IMR-90 (cell line): ENCODE data around the gene FRMD4B. TPM values are rescaled to one million over a fixed set of nuclear protein-coding genes. Genes with fewer than 3 reads are reported as not detected.

ENCODE experiments used
- ATAC-seq: fragments of 200-7000 bp; cut with Tn5 transposase; 2 replicates; pipeline ENCODE4 v1.9.1; 2020; ENCODE audit warnings: low read depth, mild to moderate bottlenecking, moderate library complexity
- BruUV-seq: library from RNA; stranded (reverse); fragments of 400-500 nt; replicated peaks from 2 replicates; lab custom pipeline; 2021; lab: Mats Ljungman, UMichigan
- CTCF ChIA-PET: fragments of 300-600 bp; formaldehyde crosslinking; extraction: SDS; loops from one replicate; lab custom pipeline; 2021; ENCODE audit warnings: antibody characterized with exemption; lab: Yijun Ruan, JAX
- POLR2A ChIA-PET: fragments of 300-600 bp; sonication (Branson Sonifier 250); formaldehyde crosslinking; loops from one replicate; lab custom pipeline; 2022; ENCODE audit warnings: antibody characterized with exemption; ENCODE audit not compliant: unreplicated experiment; lab: Charles Lee
- DNase-seq: peaks from one replicate; pipeline ENCODE4 v3.0.0; 2013
- H2AFZ ChIP-seq: replicated peaks from 2 replicates; pipeline ENCODE3; 2013; ENCODE audit warnings: low read length, mild to moderate bottlenecking; ENCODE audit not compliant: poor library complexity
- H2AK5ac ChIP-seq: 2 replicates; pipeline ENCODE4 v1.6.1; 2013; ENCODE audit warnings: low read depth, low read length, inconsistent platforms
- H2AK9ac ChIP-seq: replicated peaks from 2 replicates; pipeline ENCODE3; 2013; ENCODE audit warnings: mild to moderate bottlenecking, low read depth, low read length, moderate library complexity; ENCODE audit not compliant: poor library complexity
- H2BK120ac ChIP-seq: 2 replicates; pipeline ENCODE4 v1.6.1; 2013; ENCODE audit warnings: low read depth, low read length, inconsistent platforms
- H2BK15ac ChIP-seq: 3 replicates; pipeline ENCODE4 v1.6.1; 2013; ENCODE audit warnings: low read depth, low read length, inconsistent platforms
- H2BK20ac ChIP-seq: 2 replicates; pipeline ENCODE4 v1.6.1; 2013; ENCODE audit warnings: low read depth, mild to moderate bottlenecking, inconsistent platforms, low read length, moderate library complexity
- H2BK5ac ChIP-seq: 2 replicates; pipeline ENCODE4 v1.6.1; 2013; ENCODE audit warnings: mild to moderate bottlenecking, low read depth, low read length, inconsistent platforms; ENCODE audit not compliant: poor library complexity, severe bottlenecking
- H3K14ac ChIP-seq: replicated peaks from 2 replicates; pipeline ENCODE4 v1.6.1; 2013; ENCODE audit warnings: low read depth, low read length, inconsistent platforms
- H3K18ac ChIP-seq: 2 replicates; pipeline ENCODE4 v1.6.1; 2013; ENCODE audit warnings: low read depth, low read length, control low read depth
- H3K23ac ChIP-seq: 2 replicates; pipeline ENCODE4 v1.6.1; 2013; ENCODE audit warnings: low read depth, low read length, inconsistent platforms
- H3K27ac ChIP-seq: 2 replicates; pipeline ENCODE4 v1.5.1; 2013; ENCODE audit warnings: mild to moderate bottlenecking, control low read depth, low read length; ENCODE audit not compliant: insufficient read depth
- H3K27me3 ChIP-seq: 2 replicates; pipeline ENCODE4 v1.6.1; 2013; ENCODE audit warnings: low read length; ENCODE audit not compliant: control insufficient read depth, insufficient read depth
- H3K36me3 ChIP-seq: 2 replicates; pipeline ENCODE4 v1.6.1; 2013; ENCODE audit warnings: low read length, mixed read lengths; ENCODE audit not compliant: control insufficient read depth, insufficient read depth
- H3K4ac ChIP-seq: 2 replicates; pipeline ENCODE4 v1.6.1; 2013; ENCODE audit warnings: low read depth, low read length, inconsistent platforms
- H3K4me1 ChIP-seq: 2 replicates; pipeline ENCODE4 v1.6.1; 2013; ENCODE audit warnings: low read length, mixed read lengths; ENCODE audit not compliant: control insufficient read depth, insufficient read depth
- H3K4me2 ChIP-seq: 2 replicates; pipeline ENCODE4 v1.6.1; 2013; ENCODE audit warnings: low read depth, mild to moderate bottlenecking, control low read depth, low read length, moderate library complexity
- H3K4me3 ChIP-seq: 2 replicates; pipeline ENCODE4 v1.5.1; 2013; ENCODE audit warnings: low read depth, mild to moderate bottlenecking, control low read depth, low read length, moderate library complexity; ENCODE audit not compliant: insufficient read depth
- H3K56ac ChIP-seq: 2 replicates; pipeline ENCODE4 v1.6.1; 2013; ENCODE audit warnings: low read length, inconsistent platforms; ENCODE audit not compliant: insufficient read depth; ENCODE audit errors: extremely low read depth
- H3K79me1 ChIP-seq, 2 experiments: 2 replicates each; pipeline ENCODE4 v1.6.1; 2013; ENCODE audit warnings: low read length in 2 of 2, inconsistent platforms in 1 of 2, low read depth in 1 of 2
- H3K9ac ChIP-seq: 2 replicates; pipeline ENCODE4 v1.6.1; 2013; ENCODE audit warnings: low read depth, low read length, control low read depth
- H3K9me1 ChIP-seq: 2 replicates; pipeline ENCODE4 v1.6.1; 2013; ENCODE audit warnings: low read length, inconsistent platforms; ENCODE audit not compliant: insufficient read depth
- H3K9me3 ChIP-seq: 2 replicates; pipeline ENCODE4 v1.6.1; 2013; ENCODE audit warnings: low read length; ENCODE audit not compliant: control insufficient read depth, insufficient read depth
- H4K20me1 ChIP-seq: 2 replicates; pipeline ENCODE4 v1.6.1; 2013; ENCODE audit warnings: low read length, inconsistent platforms; ENCODE audit not compliant: insufficient read depth
- H4K5ac ChIP-seq: 2 replicates; pipeline ENCODE4 v1.6.1; 2013; ENCODE audit warnings: mild to moderate bottlenecking, low read depth, low read length, control low read depth
- H4K8ac ChIP-seq, 2 experiments: 2 replicates each; pipeline ENCODE4 v1.6.1; 2013; ENCODE audit warnings: low read depth in 2 of 2, low read length in 2 of 2, control low read depth in 1 of 2, inconsistent platforms in 1 of 2
- H4K91ac ChIP-seq: 2 replicates; pipeline ENCODE4 v1.6.1; 2013; ENCODE audit warnings: low read depth, low read length, inconsistent platforms; ENCODE audit not compliant: insufficient read depth
- BHLHE40 ChIP-seq: fragments of 150-350 bp; IDR thresholded peaks from 2 replicates; pipeline ENCODE4 v1.6.1; 2016; ENCODE audit warnings: mild to moderate bottlenecking, low read depth, low read length
- CTCF ChIP-seq: conservative IDR thresholded peaks from 2 replicates; pipeline ENCODE4 v1.5.1; 2012; ENCODE audit warnings: mild to moderate bottlenecking, low read depth, low read length, improper control_type of control experiment
- ELK1 ChIP-seq: fragments of 150-350 bp; IDR thresholded peaks from 2 replicates; pipeline ENCODE4 v1.6.1; 2016; ENCODE audit warnings: low read depth, mild to moderate bottlenecking, low read length, moderate library complexity, borderline replicate concordance
- FOS ChIP-seq: fragments of 150-350 bp; IDR thresholded peaks from 2 replicates; pipeline ENCODE4 v1.6.1; 2016; ENCODE audit warnings: low read depth, low read length
- MAZ ChIP-seq: IDR thresholded peaks from 2 replicates; pipeline ENCODE4 v1.6.1; 2012; ENCODE audit warnings: low read depth, mild to moderate bottlenecking, low read length, improper control_type of control experiment, moderate library complexity, borderline replicate concordance
- RFX5 ChIP-seq: IDR thresholded peaks from 2 replicates; pipeline ENCODE4 v1.8.0; 2012; ENCODE audit warnings: low read depth, mild to moderate bottlenecking, low read length, moderate library complexity
- WGBS, 2 experiments: methylation state at CpG; one replicate each; pipeline versions ENCODE4 v1.1.5 to v1.1.7; 2013; ENCODE audit warnings: missing lambda C conversion rate in 2 of 2; ENCODE audit not compliant: insufficient read length in 1 of 2; ENCODE audit errors: extremely low coverage in 2 of 2; 5-methylcytosine and 5-hydroxymethylcytosine counted together
- dilution Hi-C: fragments of 300-500 bp; cut with HindIII; formaldehyde crosslinking; loops from one replicate; pipeline ENCODE4 v1.14.3; 2018; ENCODE audit warnings: low sequenced_read_pairs; ENCODE audit not compliant: unreplicated experiment
- in situ Hi-C: fragments of 300-500 bp; cut with MboI; formaldehyde crosslinking; loops from 3 replicates; pipeline ENCODE4 v1.14.3; 2019; ENCODE audit warnings: low sequenced_read_pairs, inconsistent platforms, mixed read lengths
- intact Hi-C: fragments of 100-400 bp; cut with micrococcal nuclease; formaldehyde crosslinking; loops from 2 replicates; pipeline ENCODE4 v1.10.0; 2022
- polyA plus RNA-seq, 3 experiments: library from polyadenylated mRNA; depleted of rRNA; stranded (reverse); fragments of >200 nt; gene quantifications; 2 replicates each; pipeline ENCODE4 v1.2.3, GENCODE V29; 2012; ENCODE audit warnings: low replicate concordance in 1 of 3
- total RNA-seq: library from RNA; depleted of rRNA; stranded (reverse); fragments of >200 nt; gene quantifications from 2 replicates; pipeline ENCODE4 v1.2.3, GENCODE V29; 2012

Gene FRMD4B
- total and polyA plus RNA-seq, 2 of the 4 experiments (the other 2 are of a cell fraction), result 0.14 to 0.36 TPM

- H4K20me1 ChIP-seq, result no peaks in the 10 kb centered on the region
- H4K5ac ChIP-seq, result no peak overlapping the region
- DNase-seq (no peak), ATAC-seq (no peak)
- H3K4me3 ChIP-seq, result no peak overlapping the region
- no peak overlapping the region for H2BK15ac ChIP-seq
- no peak overlapping the region for H2AK9ac ChIP-seq
- H3K36me3 ChIP-seq, result no peaks in the 10 kb centered on the region
- H3K56ac ChIP-seq, result no peak overlapping the region
- no peak overlapping the region for H3K18ac ChIP-seq
- H3K14ac ChIP-seq, result no peak overlapping the region
- TF ChIP-seq CTCF, result no peak
- TF ChIP-seq MAZ, result no peak
- no peak for TF ChIP-seq FOS
- no peak for TF ChIP-seq BHLHE40
- no peak for TF ChIP-seq RFX5
- no peak for TF ChIP-seq ELK1
- H2BK5ac ChIP-seq, result no peak overlapping the region
- no peak overlapping the region for H2BK20ac ChIP-seq
- intact Hi-C loops (no loop called here), in situ Hi-C loops (no loop called here), dilution Hi-C loops (no loop called here)
- H3K27me3 ChIP-seq, result peaks cover 10% of the 10 kb centered on the region
- no peaks in the 10 kb centered on the region for H3K79me1 ChIP-seq
- H3K4me1 ChIP-seq, result no peaks in the 10 kb centered on the region
- H3K9me3 ChIP-seq, result no peaks in the 10 kb centered on the region
- no peaks in the 10 kb centered on the region for H3K9me1 ChIP-seq
- H3K23ac ChIP-seq, result no peak overlapping the region
- POLR2A ChIA-PET, result no interaction called here
- BruUV-seq, result no TSS peak
- CTCF ChIA-PET, result no interaction called here
- H3K4ac ChIP-seq, result no peak overlapping the region
- H4K91ac ChIP-seq, result no peak overlapping the region
- no peak overlapping the region for H3K9ac ChIP-seq
- no peak overlapping the region for H2AFZ ChIP-seq
- no peak overlapping the region for H2BK120ac ChIP-seq
- no peak overlapping the region for H4K8ac ChIP-seq
- WGBS, 2 experiments, result 80% methylated on average over 1 of the region's 3 CpGs; no CpG with 5 or more reads in 1 of the 2 experiments
- no peak overlapping the region for H2AK5ac ChIP-seq
- H3K4me2 ChIP-seq, result no peak overlapping the region
- H3K27ac ChIP-seq, result no peak overlapping the region
These were observed 95.5 kb downstream of the FRMD4B start for GRCh38 chr3:69290430-69290829.
